HG02981 (cell line): ENCODE data around the gene ZNF619.

Experiments
- ATAC-seq: cut with Tn5 transposase; IDR thresholded peaks from one replicate; pipeline ENCODE4 v1.9.1; 2021; ENCODE audit warnings: mild to moderate bottlenecking, moderate library complexity; ENCODE audit not compliant: unreplicated experiment

ZNF619 gene

GRCh38 chr3:40524568-40525285 lies 47.8 kb downstream of the ZNF619 start, which contains the start of gene ZNF621:
TSS of gene ZNF621 (plus strand) at chr3:40524960. CDS start at chr3:40525841, 881 bp downstream.
- ATAC-seq = peak; percentile 97

DNA sequence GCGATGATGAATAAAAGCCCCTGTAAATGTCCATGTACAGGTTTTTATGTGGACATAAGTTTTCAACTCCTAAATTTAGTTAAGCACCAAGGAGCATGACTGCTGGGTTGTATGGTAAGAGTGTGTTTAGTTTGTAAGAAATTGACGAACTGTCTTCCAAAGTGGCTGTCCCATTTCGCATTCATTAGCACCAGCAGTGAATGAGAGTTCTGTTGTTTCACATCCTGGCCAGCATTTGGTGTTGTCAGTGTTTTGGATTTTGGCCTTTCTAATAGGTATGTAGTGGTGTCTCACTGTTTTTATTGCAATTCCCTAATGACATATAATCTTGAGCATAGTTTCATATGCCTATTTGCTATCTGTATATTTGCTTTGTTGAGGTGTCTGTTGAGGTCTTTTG lies 51.5 kb downstream of the ZNF619 start:
- no peak for ATAC-seq

GRCh38 chr3:40532252-40532651 lies 55.3 kb downstream of the ZNF619 start:
- ATAC-seq = no peak

DNA sequence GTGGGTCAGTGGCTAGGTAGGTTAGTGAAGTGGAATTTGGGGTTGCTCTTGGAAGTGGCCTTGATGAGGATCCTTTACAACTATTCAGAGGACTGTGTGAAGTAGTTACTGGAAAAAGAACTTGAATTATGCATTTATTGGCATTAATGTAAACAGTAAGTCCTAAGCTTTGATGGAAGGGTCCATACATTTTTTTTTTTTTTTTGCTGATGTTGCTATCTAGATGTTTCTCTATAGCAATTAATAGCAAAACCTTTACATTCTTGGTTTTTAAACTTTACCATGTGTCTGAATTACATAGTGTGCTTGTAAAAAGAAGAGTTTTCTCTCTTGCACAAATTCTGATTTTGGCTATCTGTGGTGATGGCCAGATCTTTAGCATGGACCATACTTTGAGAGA lies 57.4 kb downstream of the ZNF619 start:
- no peak for ATAC-seq
